Skeletal muscle tissue (tissue), 4 donors: ENCODE data around the gene BRD7. TPM values are rescaled to one million over a fixed set of nuclear protein-coding genes. Genes with fewer than 3 reads are reported as not detected.
A peak's percentile ranks its signal among the peaks of the same experiment; 100 is the strongest.

Experiments
- H3K27ac ChIP-seq: one replicate; pipeline ENCODE4 v1.7.0; 2013; ENCODE audit warnings: mild to moderate bottlenecking, low read depth, low read length, inconsistent platforms
- H3K27me3 ChIP-seq, 3 donors: one replicate each; pipeline ENCODE4 v1.7.0; 2013; ENCODE audit warnings: low read length in 3 of 3; ENCODE audit not compliant: control insufficient read depth in 3 of 3, insufficient read depth in 3 of 3
- H3K36me3 ChIP-seq, 3 donors: one replicate each; pipeline ENCODE4 v1.7.0; 2013; ENCODE audit warnings: low read length in 3 of 3; ENCODE audit not compliant: control insufficient read depth in 3 of 3, insufficient read depth in 3 of 3
- H3K4me1 ChIP-seq, 3 donors: one replicate each; pipeline ENCODE4 v1.7.0; 2013; ENCODE audit warnings: low read length in 3 of 3, mild to moderate bottlenecking in 3 of 3; ENCODE audit not compliant: control insufficient read depth in 3 of 3, insufficient read depth in 3 of 3
- H3K4me3 ChIP-seq, 3 donors: one replicate each; pipeline ENCODE4 v1.7.0; 2013; ENCODE audit warnings: low read length in 3 of 3
- H3K9ac ChIP-seq, 3 donors: one replicate each; pipeline ENCODE4 v1.7.0; 2013; ENCODE audit warnings: low read length in 3 of 3, mild to moderate bottlenecking in 3 of 3, moderate library complexity in 2 of 3, low read depth in 1 of 3
- H3K9me3 ChIP-seq, 3 donors: one replicate each; pipeline ENCODE4 v1.7.0; 2013; ENCODE audit warnings: low read length in 3 of 3; ENCODE audit not compliant: control insufficient read depth in 3 of 3
- total RNA-seq: library from RNA; depleted of rRNA; stranded (reverse); fragments of >200 nt; gene quantifications from one replicate; pipeline ENCODE4 v1.2.3, GENCODE V29; 2014
- donor health status: Osteomylitis.

BRD7 gene
- total RNA-seq, 1 donor from 2014 or later, result 32.9 TPM

GRCh38 chr16:50305441-50306061 lies 63.2 kb downstream of the BRD7 start:
- H3K27me3 ChIP-seq, result peaks cover 0 to 9% (median 2%) of the 10 kb centered on the region in 3 donors
- no peak overlapping the region for H3K9ac ChIP-seq
- no peaks in the 10 kb centered on the region for H3K36me3 ChIP-seq
- no peak overlapping the region for H3K4me3 ChIP-seq
- no peaks in the 10 kb centered on the region for H3K9me3 ChIP-seq
- H3K27ac ChIP-seq, result no peak overlapping the region
- peaks cover 0 to 5% (median 5%) of the 10 kb centered on the region in 3 donors for H3K4me1 ChIP-seq

GRCh38 chr16:50304467-50305440 lies 64.0 kb downstream of the BRD7 start:
- no peak overlapping the region for H3K4me3 ChIP-seq
- H3K9me3 ChIP-seq, result no peaks in the 10 kb centered on the region
- no peaks in the 10 kb centered on the region for H3K36me3 ChIP-seq
- H3K4me1 ChIP-seq, result peaks cover 0 to 5% (median 3%) of the 10 kb centered on the region in 3 donors
- no peak overlapping the region for H3K27ac ChIP-seq
- H3K9ac ChIP-seq, result no peak overlapping the region
- peaks cover 0 to 9% (median 2%) of the 10 kb centered on the region in 3 donors for H3K27me3 ChIP-seq

- H3K27ac ChIP-seq, result no peak overlapping the region
- peaks cover 0 to 9% (median 2%) of the 10 kb centered on the region in 3 donors for H3K27me3 ChIP-seq
- peaks cover 0 to 3% (median 0%) of the 10 kb centered on the region in 3 donors for H3K36me3 ChIP-seq
- H3K4me3 ChIP-seq, result no peak overlapping the region
- H3K9ac ChIP-seq, result no peak overlapping the region
- H3K4me1 ChIP-seq, result no peaks in the 10 kb centered on the region
- H3K9me3 ChIP-seq, result no peaks in the 10 kb centered on the region
Measured at GRCh38 chr16:50303605-50304466, 65.0 kb downstream of the BRD7 start.

GRCh38 chr16:50303041-50303604 lies 65.7 kb downstream of the BRD7 start:
- H3K9me3 ChIP-seq, result no peaks in the 10 kb centered on the region
- no peak overlapping the region for H3K4me3 ChIP-seq
- H3K36me3 ChIP-seq, result peaks cover 0 to 3% (median 0%) of the 10 kb centered on the region in 3 donors
- no peak overlapping the region for H3K9ac ChIP-seq
- H3K27me3 ChIP-seq, result peaks cover 0 to 9% (median 2%) of the 10 kb centered on the region in 3 donors
- H3K4me1 ChIP-seq, result no peaks in the 10 kb centered on the region
- no peak overlapping the region for H3K27ac ChIP-seq

GRCh38 chr16:50302472-50303005 lies 66.2 kb downstream of the BRD7 start:
- Histone ChIP-seq H3K4me1 (no peaks in the 10 kb centered on the region), H3K36me3 (peaks cover 0 to 3% (median 0%) of the 10 kb centered on the region in 3 donors), H3K27ac (no peak overlapping the region), H3K4me3 (no peak overlapping the region), H3K27me3 (peaks cover 0 to 9% (median 2%) of the 10 kb centered on the region in 3 donors), H3K9me3 (no peaks in the 10 kb centered on the region), H3K9ac (no peak overlapping the region)

GRCh38 chr16:50301626-50302471 lies 66.9 kb downstream of the BRD7 start:
- peak overlapping the region; percentile 47 for H3K27ac ChIP-seq
- peaks cover 0 to 3% (median 0%) of the 10 kb centered on the region in 3 donors for H3K36me3 ChIP-seq
- H3K4me1 ChIP-seq, result no peaks in the 10 kb centered on the region
- H3K9ac ChIP-seq, result no peak overlapping the region
- H3K27me3 ChIP-seq, result peaks cover 0 to 9% (median 2%) of the 10 kb centered on the region in 3 donors
- no peak overlapping the region for H3K4me3 ChIP-seq
- no peaks in the 10 kb centered on the region for H3K9me3 ChIP-seq

GRCh38 chr16:50300942-50301625 lies 67.7 kb downstream of the BRD7 start:
- H3K27me3 ChIP-seq, result peaks cover 0 to 9% (median 2%) of the 10 kb centered on the region in 3 donors
- no peak overlapping the region for H3K9ac ChIP-seq
- H3K27ac ChIP-seq, result peak overlapping the region; percentile 47
- no peaks in the 10 kb centered on the region for H3K4me1 ChIP-seq
- peaks cover 0 to 3% (median 0%) of the 10 kb centered on the region in 3 donors for H3K36me3 ChIP-seq
- H3K9me3 ChIP-seq, result no peaks in the 10 kb centered on the region
- H3K4me3 ChIP-seq, result no peak overlapping the region

GRCh38 chr16:50299508-50300105 lies 69.2 kb downstream of the BRD7 start:
- Histone ChIP-seq H3K4me3 (no peak overlapping the region), H3K27me3 (peaks cover 0 to 5% (median 0%) of the 10 kb centered on the region in 3 donors), H3K9ac (no peak overlapping the region), H3K4me1 (no peaks in the 10 kb centered on the region), H3K9me3 (no peaks in the 10 kb centered on the region), H3K27ac (no peak overlapping the region), H3K36me3 (peaks cover 0 to 6% (median 0%) of the 10 kb centered on the region in 3 donors)
